ENCODE measurements around the gene AJAP1.

- TF ChIP-seq REST (IDR thresholded peaks at IDR 0.05; ENCODE audit: low read depth, low read length) (no peak), ZBTB33 (IDR thresholded peaks at IDR 0.05; ENCODE audit: borderline replicate concordance, low read depth) (no peak), YY1 (IDR thresholded peaks at IDR 0.05; ENCODE audit: low read depth) (no peak)
- TF ChIP-seq, protein P1, sequence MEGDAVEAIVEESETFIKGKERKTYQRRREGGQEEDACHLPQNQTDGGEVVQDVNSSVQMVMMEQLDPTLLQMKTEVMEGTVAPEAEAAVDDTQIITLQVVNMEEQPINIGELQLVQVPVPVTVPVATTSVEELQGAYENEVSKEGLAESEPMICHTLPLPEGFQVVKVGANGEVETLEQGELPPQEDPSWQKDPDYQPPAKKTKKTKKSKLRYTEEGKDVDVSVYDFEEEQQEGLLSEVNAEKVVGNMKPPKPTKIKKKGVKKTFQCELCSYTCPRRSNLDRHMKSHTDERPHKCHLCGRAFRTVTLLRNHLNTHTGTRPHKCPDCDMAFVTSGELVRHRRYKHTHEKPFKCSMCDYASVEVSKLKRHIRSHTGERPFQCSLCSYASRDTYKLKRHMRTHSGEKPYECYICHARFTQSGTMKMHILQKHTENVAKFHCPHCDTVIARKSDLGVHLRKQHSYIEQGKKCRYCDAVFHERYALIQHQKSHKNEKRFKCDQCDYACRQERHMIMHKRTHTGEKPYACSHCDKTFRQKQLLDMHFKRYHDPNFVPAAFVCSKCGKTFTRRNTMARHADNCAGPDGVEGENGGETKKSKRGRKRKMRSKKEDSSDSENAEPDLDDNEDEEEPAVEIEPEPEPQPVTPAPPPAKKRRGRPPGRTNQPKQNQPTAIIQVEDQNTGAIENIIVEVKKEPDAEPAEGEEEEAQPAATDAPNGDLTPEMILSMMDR (IDR thresholded peaks at IDR 0.05) = no peak
Measured at GRCh38 chr1:4743978-4744750, 89.8 kb downstream of the AJAP1 start.

Data from SK-N-SH (cell line).